Measurements from ENCODE around the gene HEXA.

HEXA gene

DNA sequence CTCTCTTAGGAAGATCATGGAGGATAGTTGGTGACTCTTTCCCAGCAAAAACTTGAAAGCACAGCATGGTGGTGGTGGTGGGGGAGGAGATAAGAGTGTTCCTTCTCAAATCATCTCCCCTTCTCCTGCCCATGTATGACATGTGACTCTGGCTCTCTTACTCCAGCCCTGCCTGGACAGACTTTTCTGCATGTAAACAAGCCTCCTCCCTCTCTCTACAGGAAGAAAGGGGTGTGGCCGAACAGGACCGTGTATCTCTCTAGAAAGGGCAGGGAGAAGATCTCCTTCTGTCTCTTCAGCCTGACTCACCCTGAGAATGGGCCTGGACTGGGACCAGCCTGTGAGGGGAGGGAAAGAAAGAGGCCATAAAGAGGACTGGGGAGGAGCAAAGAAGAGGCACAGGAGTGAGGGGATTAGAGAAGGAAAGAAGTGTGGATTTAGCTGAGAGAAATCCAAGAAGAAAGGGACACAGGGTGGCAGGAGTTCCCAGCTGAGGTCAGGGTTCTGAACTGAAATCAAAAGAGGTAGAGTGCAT, 57.3 kb downstream of the HEXA start:
- DNase-seq: no peak

DNA sequence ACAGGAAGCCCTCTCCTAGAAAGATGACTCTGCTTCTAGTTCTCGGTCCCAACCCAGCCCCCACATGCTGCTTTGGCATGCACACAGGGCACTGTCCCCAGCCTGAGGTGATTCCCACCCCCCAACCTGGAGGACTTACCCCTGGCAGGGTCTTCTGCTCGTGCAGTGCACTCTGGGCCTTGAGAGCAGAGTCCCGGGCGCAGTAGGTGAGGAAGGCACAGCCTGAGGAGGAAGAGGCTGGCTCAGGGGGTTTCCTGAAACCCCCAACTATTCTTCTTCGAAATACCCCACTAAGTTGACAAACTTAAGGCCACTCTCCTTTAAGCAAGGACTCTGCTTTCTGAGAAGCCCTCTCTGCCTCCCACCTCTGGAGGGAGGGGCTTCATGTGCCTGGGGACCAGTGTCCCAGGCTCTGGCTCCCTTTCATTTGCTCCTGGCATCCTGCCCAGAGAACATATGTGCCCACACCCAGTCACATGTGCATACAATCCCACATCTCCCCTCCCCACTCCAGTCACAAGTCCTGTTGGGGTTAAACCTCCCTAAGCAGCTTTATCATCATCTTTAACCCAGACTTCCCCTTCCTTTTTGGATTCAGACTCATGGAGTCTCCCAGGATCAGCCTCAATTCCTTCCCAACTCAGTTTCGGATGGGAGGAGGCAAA, 60.0 kb downstream of the HEXA start:
- no peak for DNase-seq

DNA sequence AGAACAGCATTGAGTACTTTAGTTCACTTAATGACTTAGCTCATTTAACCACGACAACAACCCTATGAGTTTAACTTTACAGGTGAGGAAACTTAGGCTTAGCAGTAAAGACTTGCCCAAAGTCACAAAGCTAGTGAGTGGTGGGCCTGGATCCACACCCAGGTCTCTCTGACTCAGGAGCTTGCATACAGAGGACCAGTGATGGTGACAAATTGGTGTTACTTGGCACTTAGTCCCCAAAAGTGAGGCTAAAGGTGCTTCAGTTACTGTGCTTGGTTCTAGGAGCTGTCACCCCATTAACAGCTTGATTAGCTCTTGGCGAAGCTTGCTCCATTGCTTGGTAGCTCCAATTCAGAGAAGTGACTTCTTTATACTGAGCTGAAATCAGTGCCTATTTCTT, 61.9 kb downstream of the HEXA start:
- DNase-seq: no peak

DNA sequence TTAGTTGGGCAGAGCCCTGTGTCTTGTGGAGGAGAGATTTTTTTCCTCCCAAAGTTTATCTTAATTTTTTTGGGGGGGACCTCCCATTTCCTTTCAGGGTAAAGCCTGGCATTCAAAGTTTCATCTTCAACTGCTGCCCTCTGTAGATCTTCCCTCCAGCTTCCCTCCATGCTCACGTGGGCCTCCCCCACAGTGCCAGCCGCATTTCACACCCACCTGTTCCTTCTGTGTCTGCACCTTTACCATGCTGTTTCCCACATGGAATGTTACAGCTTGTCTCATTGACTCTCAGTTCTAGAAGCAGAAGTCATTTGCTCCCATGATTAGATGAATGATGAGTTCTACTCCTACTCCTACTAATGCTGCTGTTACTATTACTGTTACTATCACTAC, 62.4 kb downstream of the HEXA start:
- DNase-seq: no peak

DNA sequence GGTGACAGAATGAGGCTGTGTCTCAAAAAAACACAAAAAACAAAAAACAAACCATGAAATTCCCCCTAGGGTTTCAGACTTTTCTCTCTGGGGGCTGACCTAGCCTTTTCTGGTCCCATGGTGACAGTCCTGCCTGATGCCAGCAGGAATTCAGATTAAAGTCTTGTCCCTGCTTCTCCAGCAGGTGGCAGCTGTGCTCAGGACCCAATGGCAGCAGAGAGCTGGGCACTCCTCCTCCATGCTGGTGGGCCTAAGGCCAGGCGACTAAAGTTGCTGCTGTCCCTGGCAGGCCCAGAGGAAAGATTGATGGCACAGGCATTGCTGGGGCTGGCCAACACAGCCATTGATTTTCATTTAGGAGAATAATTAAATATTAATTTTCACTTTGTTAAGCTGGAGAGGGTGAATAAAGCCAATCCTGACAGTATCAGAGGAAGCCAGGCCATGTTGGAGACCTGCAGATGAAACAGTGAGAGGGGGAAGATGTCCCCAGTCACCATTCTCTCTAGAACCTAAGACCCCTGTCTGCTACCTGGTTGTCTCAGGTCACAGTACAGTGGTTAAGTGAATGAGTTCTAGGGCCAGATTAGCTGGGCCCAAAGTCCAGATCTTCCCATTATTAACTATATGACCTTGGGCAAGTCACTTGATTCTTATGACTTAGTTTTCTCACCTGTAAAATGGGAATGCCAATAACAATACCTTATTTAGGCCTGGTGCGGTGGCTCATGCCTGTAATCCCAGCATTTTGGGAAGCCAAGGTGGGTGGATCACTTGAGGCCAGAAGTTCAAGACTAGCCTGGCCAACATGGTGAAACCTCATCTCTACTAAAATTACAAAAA, 63.0 kb downstream of the HEXA start:
- no peak for DNase-seq

DNA sequence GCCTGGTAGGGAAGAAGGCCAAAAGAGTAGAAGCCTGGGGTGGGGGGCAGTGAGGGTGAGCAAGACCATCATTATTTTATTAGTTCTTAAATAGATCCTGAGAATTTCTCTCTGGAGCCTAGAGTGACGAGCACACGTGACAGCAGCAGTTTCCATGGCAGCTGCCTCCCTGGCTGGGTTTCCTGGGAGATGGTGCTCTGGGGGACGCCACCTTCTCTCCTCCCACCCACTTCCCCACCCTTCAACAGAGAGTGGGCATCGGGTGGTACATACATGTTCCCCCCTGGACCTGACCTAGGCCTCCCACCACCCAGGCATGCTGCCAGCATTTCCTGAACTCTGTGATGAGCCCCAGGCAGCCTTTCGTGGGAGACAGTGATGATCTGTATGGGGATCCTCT, 68.8 kb downstream of the HEXA start:
- DNase-seq: no peak

DNA sequence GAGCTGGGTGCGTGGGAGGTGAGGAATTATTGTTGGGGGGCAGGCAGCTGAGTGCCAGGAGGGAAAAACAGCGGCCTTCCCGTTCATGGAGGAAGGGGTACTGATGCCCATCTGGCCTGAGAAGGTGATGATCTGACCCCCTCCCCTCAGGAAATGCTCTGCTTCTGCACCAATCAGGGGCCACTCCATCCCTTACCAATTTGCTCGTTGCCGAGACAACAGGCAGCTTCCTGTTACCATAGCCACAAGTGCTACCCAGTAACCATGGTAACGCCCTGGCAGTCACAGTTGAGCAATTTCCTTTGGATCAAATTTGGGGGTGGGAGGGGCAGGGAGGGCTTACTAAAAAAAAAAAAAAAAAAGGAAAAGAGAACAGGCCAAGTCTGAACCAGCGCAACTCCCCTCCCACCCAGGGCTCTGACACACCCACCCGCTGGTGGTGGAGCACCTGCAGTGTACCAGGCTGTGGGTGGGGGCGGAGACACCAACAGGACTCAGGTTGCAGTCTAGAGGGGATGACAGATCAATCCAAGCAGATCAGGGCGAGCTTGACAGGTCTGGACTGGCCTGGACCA, 69.5 kb downstream of the HEXA start:
- peak in 1 of 2 experiments; percentile 2 for DNase-seq

DNA sequence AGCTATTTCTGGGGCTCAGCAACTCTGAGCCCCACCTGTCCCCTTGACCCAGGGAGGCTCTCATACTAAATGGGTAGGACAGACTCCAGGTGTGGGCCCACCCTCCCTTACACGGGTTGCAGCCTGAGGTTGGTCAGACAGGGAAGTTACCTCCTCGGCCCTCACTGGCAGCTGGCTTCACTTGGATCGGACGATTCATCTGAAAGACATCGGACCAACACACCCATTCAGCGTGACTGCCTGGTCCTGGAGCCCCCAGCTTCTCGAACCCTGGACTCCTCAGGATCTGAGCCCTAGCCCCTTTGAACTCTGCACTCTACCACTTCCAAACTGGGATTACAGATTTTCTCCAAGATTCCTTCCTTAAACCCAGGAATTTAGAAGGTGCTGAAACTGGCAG, 71.2 kb downstream of the HEXA start:
- DNase-seq: no peak

DNA sequence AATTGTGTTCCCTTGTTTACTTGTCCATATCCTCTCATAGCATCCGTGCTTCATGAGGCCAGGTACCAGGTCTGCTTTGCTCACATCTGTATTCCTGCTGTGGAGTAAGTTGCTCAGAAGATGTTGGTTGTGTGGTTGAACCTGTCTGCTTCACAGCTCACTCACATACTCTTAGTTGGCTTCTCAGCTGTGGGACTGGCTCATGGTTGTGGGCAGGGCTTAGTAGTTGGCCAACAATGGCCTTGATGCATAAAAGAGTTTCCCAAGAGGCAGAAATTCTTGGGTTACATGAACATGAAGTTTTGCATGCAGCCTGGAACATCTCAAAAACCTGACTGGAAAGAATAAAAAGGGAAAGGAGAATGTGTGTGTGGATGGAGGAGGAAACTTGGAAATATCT, 72.9 kb downstream of the HEXA start:
- no peak for DNase-seq

All from cerebellar nuclear complex (tissue), 1 donor.